Heart right ventricle (tissue), 16 donors: ENCODE measurements around the gene HRH2. TPM values are rescaled to one million over a fixed set of nuclear protein-coding genes. Genes with fewer than 3 reads are reported as not detected.

Source experiments
- ATAC-seq, 8 donors: fragments of 200-7000 bp; cut with Tn5 transposase; one replicate each; pipeline ENCODE4 v1.9.1; 2020; ENCODE audit warnings: mild to moderate bottlenecking in 8 of 8, moderate library complexity in 8 of 8, moderate number of reproducible peaks in 1 of 8
- DNase-seq, 2 donors: peaks; one replicate each; pipeline ENCODE4 v3.0.0-alpha.2; 2020
- H3K27ac ChIP-seq, 10 donors: fragments of 200-600 bp; sonication (generic) in 2 of 10; one replicate each; pipeline versions ENCODE4 v1.5.0 to v1.8.0; 2020 to 2022; ENCODE audit warnings: mild to moderate bottlenecking in 3 of 10
- H3K27me3 ChIP-seq, 7 donors: fragments of 200-600 bp; one replicate each; pipeline ENCODE4 v1.8.0; 2021 to 2022; ENCODE audit warnings: mild to moderate bottlenecking in 2 of 7
- H3K36me3 ChIP-seq, 9 donors: fragments of 200-600 bp; sonication (generic) in 1 of 9; one replicate each; pipeline versions ENCODE4 v1.5.0 to v1.8.0; 2020 to 2022; ENCODE audit warnings: mild to moderate bottlenecking in 2 of 9
- H3K4me1 ChIP-seq, 9 donors: fragments of 200-600 bp; sonication (generic) in 1 of 9; one replicate each; pipeline versions ENCODE4 v1.5.0 to v1.8.0; 2020 to 2022; ENCODE audit warnings: mild to moderate bottlenecking in 4 of 9
- H3K4me3 ChIP-seq, 10 donors: fragments of 200-600 bp; sonication (generic) in 2 of 10; one replicate each; pipeline versions ENCODE4 v1.5.0 to v1.8.0; 2020 to 2022; ENCODE audit warnings: mild to moderate bottlenecking in 7 of 10, moderate library complexity in 2 of 10
- H3K9me3 ChIP-seq, 11 donors: fragments of 200-600 bp in 10 of 11; sonication (generic) in 2 of 11; one replicate each; pipeline versions ENCODE4 v1.5.0 to v1.8.0; 2013 to 2022; ENCODE audit warnings: mild to moderate bottlenecking in 2 of 11, control low read depth in 1 of 11, moderate library complexity in 1 of 11
- WGBS, 2 donors: extraction: QIAGEN DNeasy Blood & Tissue Kit; methylation state at CpG; one replicate each; pipeline ENCODE4 v1.1.7; 2013; ENCODE audit warnings: inconsistent platforms in 1 of 2; 5-methylcytosine and 5-hydroxymethylcytosine counted together
- intact Hi-C, 10 donors: fragments of 100-400 bp; cut with DNase I; formaldehyde crosslinking; loops; one replicate each; pipeline versions ENCODE4 v1.11.1 to v1.14.2; 2022
- polyA plus RNA-seq, 2 donors: library from polyadenylated mRNA; stranded (reverse); fragments of 200-250 nt; gene quantifications; one replicate each; pipeline ENCODE4 v1.2.3, GENCODE V29; 2013
- total RNA-seq, 10 donors: library from RNA; stranded (reverse); fragmentation: NEBNext Ultra II Directional in 3 of 10; extraction: Animal tissue kit (Norgen Biotek cat#: 25700) in 3 of 10; gene quantifications; one replicate each; pipeline versions ENCODE4 v1.2.1 to v1.2.4, GENCODE V29; 2021 to 2023
- TF ChIP-seq, protein P1 (sequence below), 9 donors: fragments of 200-600 bp; sonication (generic) in 2 of 9; IDR thresholded peaks; one replicate each; pipeline versions ENCODE4 v1.5.0 to v1.8.0; 2021 to 2022; ENCODE audit warnings: antibody characterized with exemption in 9 of 9, mild to moderate bottlenecking in 5 of 9, moderate library complexity in 1 of 9
- donor health status: Arrhythmogenic right ventricular cardiomyopathy.
- donor health status: ischemic (EF 13 %, LVEDD 7.1; RV severe dilation, severe dysfunction).
- donor health status: healthy with polysubstance abuse.
- donor health status: DM: no; HTN: yes; CAD: no.
- donor health status: DM: no; HTN: no; CAD: no.
- donor health status: ischemic (EF 25% LVEDD 6.9; RV normal size, moderate dysfunction).
- donor health status: ischemic (EF 25% LVEDD 5.7; RV mildly dilated, moderate dysfunction).
- donor health status: healthy.
- donor health status: DM: yes; HTN: yes; CAD: no.
- donor health status: Ischemic cardiomyopathy.
- donor health status: ischemic (EF 35%, LVEDD 5.7; RV mildly dilated, moderate dysfunction).
- donor health status: nonischemic (EF 11% LVEDD 7.7; RV severe dilation, severe dysfunction).
- donor health status: DM: yes; HTN: yes; CAD: no.
- donor health status: PGD.
- donor health status: ischemic (EF 29% LVEDD 5.4; RV normal size, mild dysfunction).
- donor health status: nonischemic (EF 23%, LVEDD 6.1; RV moderate dilation, normal function).

HRH2 gene
- total and polyA plus RNA-seq, 12 donors: 12.2 to 78.7 (median 50.6) TPM

DNA sequence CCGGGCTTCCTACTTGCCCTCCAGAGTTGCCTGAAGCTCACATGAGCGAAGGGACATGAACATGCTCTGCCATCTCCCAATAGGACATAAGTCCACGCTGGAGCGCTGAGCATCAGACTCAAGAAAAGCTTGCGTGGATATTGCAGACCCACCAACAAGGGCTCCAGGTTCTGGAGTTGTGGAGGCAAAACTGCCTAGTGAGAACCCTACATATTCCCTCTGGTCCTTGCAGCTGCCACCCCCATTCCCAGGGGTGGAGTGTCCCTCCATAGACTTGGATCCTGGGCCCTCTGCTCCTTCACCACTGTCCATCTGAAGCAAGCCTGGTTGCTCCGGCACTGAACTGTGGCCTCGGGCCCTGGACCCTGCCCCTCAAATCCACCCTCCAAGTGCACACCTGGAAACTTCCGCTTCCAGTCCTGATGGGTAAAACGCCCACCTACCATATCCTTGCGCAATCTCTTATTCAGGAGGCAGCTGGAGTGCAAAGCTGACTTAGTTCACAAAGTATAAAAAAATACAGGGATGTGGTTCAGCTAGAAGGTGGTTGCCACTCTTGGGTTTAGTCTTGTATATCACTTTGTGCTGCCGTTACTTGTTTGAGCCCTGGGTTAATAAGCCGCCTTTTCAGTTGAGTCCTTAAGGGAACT, 28.0 kb downstream of the HRH2 start:
- Histone ChIP-seq H3K27ac (peak overlapping the region in 9 of 10 donors; percentile 65 to 91 (median 78)), H3K4me1 (peaks cover 7 to 93% (median 62%) of the 10 kb centered on the region in 9 donors), H3K4me3 (no peak overlapping the region), H3K36me3 (peaks cover 0 to 42% (median 3%) of the 10 kb centered on the region in 9 donors), H3K27me3 (no peaks in the 10 kb centered on the region), H3K9me3 (no peaks in the 10 kb centered on the region)
- intact Hi-C loops: loop anchor here in 3 of 10 donors (2.0 to 10.0 kb wide), 2 partner anchors 111 to 113 kb away; no protein-coding TSS in a partner anchor
- TF ChIP-seq, protein P1, sequence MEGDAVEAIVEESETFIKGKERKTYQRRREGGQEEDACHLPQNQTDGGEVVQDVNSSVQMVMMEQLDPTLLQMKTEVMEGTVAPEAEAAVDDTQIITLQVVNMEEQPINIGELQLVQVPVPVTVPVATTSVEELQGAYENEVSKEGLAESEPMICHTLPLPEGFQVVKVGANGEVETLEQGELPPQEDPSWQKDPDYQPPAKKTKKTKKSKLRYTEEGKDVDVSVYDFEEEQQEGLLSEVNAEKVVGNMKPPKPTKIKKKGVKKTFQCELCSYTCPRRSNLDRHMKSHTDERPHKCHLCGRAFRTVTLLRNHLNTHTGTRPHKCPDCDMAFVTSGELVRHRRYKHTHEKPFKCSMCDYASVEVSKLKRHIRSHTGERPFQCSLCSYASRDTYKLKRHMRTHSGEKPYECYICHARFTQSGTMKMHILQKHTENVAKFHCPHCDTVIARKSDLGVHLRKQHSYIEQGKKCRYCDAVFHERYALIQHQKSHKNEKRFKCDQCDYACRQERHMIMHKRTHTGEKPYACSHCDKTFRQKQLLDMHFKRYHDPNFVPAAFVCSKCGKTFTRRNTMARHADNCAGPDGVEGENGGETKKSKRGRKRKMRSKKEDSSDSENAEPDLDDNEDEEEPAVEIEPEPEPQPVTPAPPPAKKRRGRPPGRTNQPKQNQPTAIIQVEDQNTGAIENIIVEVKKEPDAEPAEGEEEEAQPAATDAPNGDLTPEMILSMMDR (IDR thresholded peaks at IDR 0.05): no peak
- ATAC-seq: no peak
- WGBS, 2 donors: 91 to 93% methylated on average over 12 of the region's 12 CpGs
- DNase-seq: no peak

DNA sequence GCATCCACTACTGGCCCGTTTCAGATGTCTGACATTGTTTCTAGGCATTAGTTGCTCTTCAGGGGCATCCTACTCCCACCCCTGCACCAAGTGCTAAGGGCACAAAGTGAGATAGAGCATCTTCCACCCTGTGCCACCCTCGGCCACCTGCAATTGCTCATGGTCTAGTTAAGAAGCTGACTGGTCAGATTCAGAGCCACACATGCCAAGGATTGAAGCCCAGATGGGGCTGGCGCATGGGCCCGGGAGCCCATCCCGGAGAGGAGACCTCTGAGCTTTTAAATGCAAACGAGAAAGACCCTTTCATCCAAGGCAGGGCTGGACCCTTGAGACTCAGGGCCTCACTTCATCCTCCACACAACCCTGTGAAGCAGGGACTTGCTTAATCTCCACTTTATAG, 28.5 kb downstream of the HRH2 start:
- 70 to 75% methylated on average over 6 of the region's 6 CpGs for WGBS, 2 donors
- Histone ChIP-seq H3K4me1 (peaks cover 7 to 87% (median 58%) of the 10 kb centered on the region in 9 donors), H3K4me3 (no peak overlapping the region), H3K27me3 (no peaks in the 10 kb centered on the region), H3K27ac (peak overlapping the region in 9 of 10 donors; percentile 65 to 91 (median 78)), H3K9me3 (no peaks in the 10 kb centered on the region), H3K36me3 (peaks cover 0 to 42% (median 3%) of the 10 kb centered on the region in 9 donors)
- TF ChIP-seq, protein P1 (IDR thresholded peaks at IDR 0.05): no peak
- ATAC-seq (no peak), DNase-seq (no peak)
- intact Hi-C loops: loop anchor here in 3 of 10 donors (2.0 to 10.0 kb wide), 2 partner anchors 112 to 114 kb away; no protein-coding TSS in a partner anchor

DNA sequence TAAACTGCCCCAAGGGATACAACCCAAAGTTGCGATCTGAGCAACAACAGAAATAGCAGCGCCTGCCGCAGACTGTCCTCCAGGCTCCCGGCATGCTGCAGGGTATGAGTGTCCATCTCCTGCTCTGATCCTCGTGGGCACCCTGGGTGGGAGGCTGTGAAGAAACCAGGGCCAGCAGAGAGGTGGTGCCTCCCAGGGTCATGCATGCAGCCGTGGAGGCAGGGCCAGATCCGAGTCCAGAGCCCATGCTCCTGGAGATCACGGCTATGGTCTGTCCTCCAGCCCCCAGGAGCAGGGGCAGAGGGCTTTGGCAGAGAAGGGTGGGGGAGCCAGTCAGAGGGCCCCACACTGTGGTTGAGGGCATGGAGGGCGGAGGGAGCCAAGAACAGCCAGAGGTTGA, 29.0 kb downstream of the HRH2 start:
- TF ChIP-seq, protein P1 (IDR thresholded peaks at IDR 0.05): no peak
- H3K36me3 ChIP-seq: peaks cover 0 to 42% (median 3%) of the 10 kb centered on the region in 9 donors
- H3K4me1 ChIP-seq: peaks cover 7 to 83% (median 54%) of the 10 kb centered on the region in 9 donors
- H3K27me3 ChIP-seq: no peaks in the 10 kb centered on the region
- intact Hi-C loops: loop anchor here in 3 of 10 donors (1.0 to 10.0 kb wide), 3 partner anchors 88 to 114 kb away; no protein-coding TSS in a partner anchor
- ATAC-seq (peak in 3 of 8 donors; percentile 3 to 9 (median 8)), DNase-seq (no peak)
- peak overlapping the region in 9 of 10 donors; percentile 65 to 91 (median 78) for H3K27ac ChIP-seq
- WGBS, 2 donors: 46 to 52% methylated on average over 9 of the region's 9 CpGs
- no peaks in the 10 kb centered on the region for H3K9me3 ChIP-seq
- H3K4me3 ChIP-seq: no peak overlapping the region

DNA sequence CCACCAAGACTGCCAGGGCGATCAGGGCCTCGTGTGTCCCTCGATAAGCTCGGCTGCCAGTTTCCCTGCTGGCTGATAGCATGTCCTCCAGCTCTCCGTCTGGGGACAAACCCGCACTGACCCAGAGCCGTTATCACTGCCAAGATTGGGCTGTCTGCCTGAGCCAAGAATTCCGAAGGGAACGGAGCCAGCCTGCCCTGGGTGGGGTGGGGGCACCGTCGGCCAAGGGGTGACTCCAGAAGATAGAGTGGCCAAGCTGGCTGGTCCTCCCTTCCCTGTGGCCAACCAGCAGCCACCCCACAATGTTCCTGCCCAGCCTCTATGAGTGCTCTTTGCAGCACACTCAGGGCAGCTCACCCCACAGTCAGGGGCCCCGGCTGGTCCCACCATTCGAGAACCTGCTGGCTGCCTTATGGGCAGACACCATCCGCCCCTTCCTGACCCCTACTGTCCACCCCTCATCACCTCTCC, 29.4 kb downstream of the HRH2 start:
- H3K27ac ChIP-seq: peak overlapping the region; percentile 67 to 91 (median 82)
- DNase-seq: peak; percentile 82 to 86
- no peaks in the 10 kb centered on the region for H3K9me3 ChIP-seq
- H3K4me1 ChIP-seq: peaks cover 7 to 79% (median 51%) of the 10 kb centered on the region in 9 donors
- TF ChIP-seq, protein P1 (IDR thresholded peaks at IDR 0.05): no peak
- intact Hi-C loops: loop anchor here in 3 of 10 donors (1.0 to 10.0 kb wide), 3 partner anchors 88 to 114 kb away; no protein-coding TSS in a partner anchor
- 28 to 33% methylated on average over 14 of the region's 14 CpGs for WGBS, 2 donors
- no peaks in the 10 kb centered on the region for H3K27me3 ChIP-seq
- ATAC-seq: peak; percentile 81 to 95 (median 92)
- H3K36me3 ChIP-seq: peaks cover 0 to 42% (median 3%) of the 10 kb centered on the region in 9 donors
- no peak overlapping the region for H3K4me3 ChIP-seq
